B cell (primary cell): Measurements from ENCODE around the gene FRRS1.

Source experiments
- CTCF ChIP-seq: fragments of 200-600 bp; IDR thresholded peaks from one replicate; pipeline ENCODE4 v1.8.0; 2022; ENCODE audit warnings: antibody characterized with exemption, mild to moderate bottlenecking
- EZH2 ChIP-seq: IDR thresholded peaks from 2 replicates; pipeline ENCODE4 v1.6.1; 2012; ENCODE audit warnings: borderline replicate concordance, low read depth, mild to moderate bottlenecking, moderate library complexity, low read length; ENCODE audit not compliant: insufficient read depth, poor library complexity, severe bottlenecking

- TF ChIP-seq EZH2 (no peak), CTCF (peak; percentile 94)
Observed at GRCh38 chr1:99707535-99708142, 58.8 kb downstream of the FRRS1 start.
